K562 (cell line): ENCODE results near the gene TBC1D7. TPM values are rescaled to one million over a fixed set of nuclear protein-coding genes. Genes with fewer than 3 reads are reported as not detected.
A peak's percentile ranks its signal among the peaks of the same experiment; 100 is the strongest.

Source experiments
- ARID2 ChIP-seq: fragments of 450-650 bp; IDR thresholded peaks from 2 replicates; pipeline ENCODE4 v1.6.1; 2017; ENCODE audit warnings: antibody characterized with exemption, mild to moderate bottlenecking
- ATF7 ChIP-seq: fragments of 450-650 bp; IDR thresholded peaks from 2 replicates; pipeline ENCODE4 v1.7.1; 2014; ENCODE audit warnings: mild to moderate bottlenecking, moderate library complexity
- BDP1 ChIP-seq: IDR thresholded peaks from 3 replicates; pipeline ENCODE4 v1.6.1; 2011; ENCODE audit not compliant: insufficient read length, insufficient read depth
- CC2D1A ChIP-seq: fragments of 450-650 bp; IDR thresholded peaks from 2 replicates; pipeline ENCODE4 v1.6.1; 2017; ENCODE audit warnings: mild to moderate bottlenecking
- COPS2 ChIP-seq: fragments of 450-650 bp; conservative IDR thresholded peaks from 2 replicates; pipeline ENCODE4 v1.6.1; 2016; ENCODE audit warnings: mild to moderate bottlenecking, moderate library complexity
- ESRRA ChIP-seq: fragments of 450-650 bp; IDR thresholded peaks from 2 replicates; pipeline ENCODE4 v1.6.1; 2014; ENCODE audit warnings: low read depth, mild to moderate bottlenecking, moderate library complexity, borderline replicate concordance
- FOXA1 ChIP-seq: fragments of 450-650 bp; IDR thresholded peaks from 2 replicates; pipeline ENCODE4 v1.6.1; 2016; ENCODE audit warnings: mild to moderate bottlenecking, borderline replicate concordance
- FOXA3 ChIP-seq, 2 experiments: fragments of 450-650 bp in 1 of 2; sonication (generic) in 1 of 2; formaldehyde crosslinking; IDR thresholded peaks in 1 of 2; conservative IDR thresholded peaks in 1 of 2; 2 replicates each; pipeline versions ENCODE4 v1.4.0 to v1.8.0; 2020 to 2022; ENCODE audit warnings: mild to moderate bottlenecking in 2 of 2, missing genetic modification reagents in 1 of 2
- MAFF ChIP-seq: IDR thresholded peaks from 2 replicates; pipeline ENCODE4 v1.6.1; 2012; ENCODE audit warnings: low read length, improper control_type of control experiment
- NFATC3 ChIP-seq: fragments of 450-650 bp; IDR thresholded peaks from 2 replicates; pipeline ENCODE4 v1.6.1; 2017; ENCODE audit warnings: mild to moderate bottlenecking
- PTRF ChIP-seq: fragments of 450-650 bp; IDR thresholded peaks from 2 replicates; pipeline ENCODE4 v1.6.1; 2016; ENCODE audit warnings: mild to moderate bottlenecking, missing genetic modification characterization, missing compliant biosample characterization
- SLC30A9 ChIP-seq: fragments of 250-450 bp; sonication (Bioruptor Pico); IDR thresholded peaks from 2 replicates; pipeline ENCODE4 v1.8.0; 2022; ENCODE audit warnings: mild to moderate bottlenecking, moderate library complexity
- SRF ChIP-seq, 2 experiments: fragments of 250-450, 450-650 bp in 1 of 2; sonication (Bioruptor Pico) in 1 of 2; sonication (generic) in 1 of 2; formaldehyde crosslinking; IDR thresholded peaks; 2 replicates each; pipeline versions ENCODE4 v1.5.0 to v1.5.1; 2020 to 2022; ENCODE audit warnings: mild to moderate bottlenecking in 1 of 2, missing genetic modification reagents in 1 of 2
- TCF7 ChIP-seq: sonication (generic); IDR thresholded peaks from 2 replicates; pipeline ENCODE4 v1.6.1; 2016; ENCODE audit warnings: antibody characterized with exemption, borderline replicate concordance
- U2AF2 ChIP-seq: fragments of 200-400 bp; formaldehyde crosslinking; optimal IDR thresholded peaks from 2 replicates; pipeline ENCODE3; 2017; ENCODE audit warnings: low read depth, mild to moderate bottlenecking, low read length
- ZBED1 ChIP-seq: IDR thresholded peaks from 2 replicates; pipeline ENCODE4 v1.6.1; 2014
- ZBTB7A ChIP-seq: IDR thresholded peaks from 2 replicates; pipeline ENCODE4 v1.6.1; 2011; ENCODE audit warnings: low read depth, mild to moderate bottlenecking, low read length, moderate library complexity, borderline replicate concordance; ENCODE audit not compliant: control insufficient read depth
- polyA plus RNA-seq, 8 experiments: library from polyadenylated mRNA; depleted of rRNA in 4 of 8; stranded (reverse) in 5 of 8; unstranded in 3 of 8; fragments of >200 nt; fragmentation: Nextera tagmentation in 2 of 8; fragmentation: Illumina TruSeq in 1 of 8; extraction: Ambion mirVana in 2 of 8; extraction: Trizol in 1 of 8; gene quantifications; 2 replicates each; pipeline versions ENCODE4 v1.2.1 to v1.2.3, GENCODE V29; 2011 to 2014; ENCODE audit warnings: inconsistent platforms in 1 of 8, missing spikeins in 1 of 8
- total RNA-seq, 7 experiments: library from RNA; depleted of rRNA in 6 of 7; stranded (reverse); fragments of >200 nt in 6 of 7; fragmentation: Illumina TruSeq in 2 of 7; extraction: Trizol in 2 of 7; gene quantifications; 2 replicates each; pipeline versions ENCODE4 v1.2.1 to v1.2.3, GENCODE V29; 2011 to 2021; ENCODE audit warnings: low replicate concordance in 1 of 7
- TF ChIP-seq, protein P1 (sequence below): sonication (generic); formaldehyde crosslinking; IDR thresholded peaks from 2 replicates; pipeline ENCODE4 v1.8.0; 2022; ENCODE audit warnings: mild to moderate bottlenecking, missing genetic modification reagents
- TF ChIP-seq, protein P2 (sequence below): IDR thresholded peaks from 3 replicates; pipeline ENCODE4 v1.6.1; 2011; ENCODE audit warnings: borderline replicate concordance, mild to moderate bottlenecking; ENCODE audit not compliant: insufficient read length, insufficient read depth
- TF ChIP-seq, protein P3 (sequence below), 3 experiments: IDR thresholded peaks in 2 of 3; conservative IDR thresholded peaks in 1 of 3; 2 replicates each; pipeline ENCODE4 v1.5.1; 2011 to 2012; ENCODE audit warnings: low read length in 3 of 3, mild to moderate bottlenecking in 3 of 3, control low read depth in 2 of 3, improper control_type of control experiment in 1 of 3, inconsistent platforms in 1 of 3, low read depth in 1 of 3, mixed read lengths in 1 of 3, moderate library complexity in 1 of 3; ENCODE audit not compliant: insufficient read depth in 2 of 3
- TF ChIP-seq, protein P4 (sequence below): IDR thresholded peaks from 2 replicates; pipeline ENCODE4 v1.6.1; 2016; ENCODE audit warnings: missing genetic modification characterization, missing compliant biosample characterization

The TBC1D7 gene
- total and polyA plus RNA-seq, 9 of the 15 experiments (the other 6 are each of a cell fraction or from before 2014, with no cell fraction given), result 49.4 to 107 (median 61.1) TPM

DNA sequence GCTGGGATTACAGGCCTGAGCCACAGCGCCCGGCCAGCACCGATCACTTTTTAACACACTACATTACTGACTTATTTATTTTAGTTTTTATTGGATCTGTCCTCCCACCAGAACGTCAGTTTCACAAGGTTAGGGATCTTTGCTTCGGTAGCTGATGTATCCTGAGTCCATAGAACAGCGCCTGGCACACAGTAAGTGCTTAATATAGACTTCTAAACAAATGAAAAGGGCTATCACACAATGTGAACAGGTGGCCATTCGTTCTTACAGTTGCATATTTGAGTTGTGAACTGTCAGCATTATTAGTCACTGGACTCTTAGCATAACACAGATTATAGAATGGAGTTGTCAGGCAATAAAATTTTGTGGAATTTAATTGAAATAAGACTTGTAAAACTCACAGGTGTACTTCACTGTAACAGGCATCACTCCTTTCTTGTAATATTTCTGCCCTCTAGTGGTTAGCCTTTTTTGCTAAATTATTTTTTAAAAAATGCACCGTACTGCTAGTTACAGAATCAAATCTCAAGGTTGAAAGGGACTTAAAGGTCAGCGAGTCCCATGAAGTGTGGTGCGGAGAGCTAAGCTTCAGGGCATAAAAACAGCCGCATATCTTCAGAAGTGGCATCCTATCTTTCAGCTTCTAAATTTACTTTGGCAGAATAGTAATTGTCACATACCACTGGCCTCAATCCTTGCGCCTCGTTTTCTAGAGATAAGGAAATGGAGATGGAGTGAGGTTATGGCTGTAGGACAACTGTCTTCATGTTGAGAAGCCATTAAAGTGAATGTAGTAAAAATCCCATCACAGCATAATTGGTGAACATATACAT lies 3.4 kb upstream of the TBC1D7 start (continued):
- TF ChIP-seq, protein P1, sequence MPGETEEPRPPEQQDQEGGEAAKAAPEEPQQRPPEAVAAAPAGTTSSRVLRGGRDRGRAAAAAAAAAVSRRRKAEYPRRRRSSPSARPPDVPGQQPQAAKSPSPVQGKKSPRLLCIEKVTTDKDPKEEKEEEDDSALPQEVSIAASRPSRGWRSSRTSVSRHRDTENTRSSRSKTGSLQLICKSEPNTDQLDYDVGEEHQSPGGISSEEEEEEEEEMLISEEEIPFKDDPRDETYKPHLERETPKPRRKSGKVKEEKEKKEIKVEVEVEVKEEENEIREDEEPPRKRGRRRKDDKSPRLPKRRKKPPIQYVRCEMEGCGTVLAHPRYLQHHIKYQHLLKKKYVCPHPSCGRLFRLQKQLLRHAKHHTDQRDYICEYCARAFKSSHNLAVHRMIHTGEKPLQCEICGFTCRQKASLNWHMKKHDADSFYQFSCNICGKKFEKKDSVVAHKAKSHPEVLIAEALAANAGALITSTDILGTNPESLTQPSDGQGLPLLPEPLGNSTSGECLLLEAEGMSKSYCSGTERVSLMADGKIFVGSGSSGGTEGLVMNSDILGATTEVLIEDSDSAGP (CRISPR knock-in tag), result no peak
- TF ChIP-seq ZBTB7A (no peak), ATF7 (0 out of 2 replicates have a peak, but pooled peaks have one; percentile 9), NFATC3 (no peak), ARID2 (peak; percentile 73), MAFF (no peak), U2AF2 (no peak), BDP1 (no peak), SLC30A9 (no peak), FOXA3 (CRISPR knock-in tag; conservative IDR thresholded peaks at IDR 0.05 in 1 of 2, IDR thresholded peaks at IDR 0.05 in 1 of 2) (0 out of 4 replicates have a peak, but pooled peaks of 1 of the 2 experiments have one; percentile 5), COPS2 (no peak), ESRRA (peak; percentile 51; the same call in 1 of the 2 replicates), PTRF (no peak), FOXA1 (no peak), ZBED1 (no peak), TCF7 (no peak), SRF (CRISPR knock-in tag; IDR thresholded peaks at IDR 0.05) (no peak), CC2D1A (no peak; the same call in 1 of the 2 replicates)
- TF ChIP-seq, protein P2, sequence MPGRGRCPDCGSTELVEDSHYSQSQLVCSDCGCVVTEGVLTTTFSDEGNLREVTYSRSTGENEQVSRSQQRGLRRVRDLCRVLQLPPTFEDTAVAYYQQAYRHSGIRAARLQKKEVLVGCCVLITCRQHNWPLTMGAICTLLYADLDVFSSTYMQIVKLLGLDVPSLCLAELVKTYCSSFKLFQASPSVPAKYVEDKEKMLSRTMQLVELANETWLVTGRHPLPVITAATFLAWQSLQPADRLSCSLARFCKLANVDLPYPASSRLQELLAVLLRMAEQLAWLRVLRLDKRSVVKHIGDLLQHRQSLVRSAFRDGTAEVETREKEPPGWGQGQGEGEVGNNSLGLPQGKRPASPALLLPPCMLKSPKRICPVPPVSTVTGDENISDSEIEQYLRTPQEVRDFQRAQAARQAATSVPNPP, result no peak
- TF ChIP-seq, protein P3, sequence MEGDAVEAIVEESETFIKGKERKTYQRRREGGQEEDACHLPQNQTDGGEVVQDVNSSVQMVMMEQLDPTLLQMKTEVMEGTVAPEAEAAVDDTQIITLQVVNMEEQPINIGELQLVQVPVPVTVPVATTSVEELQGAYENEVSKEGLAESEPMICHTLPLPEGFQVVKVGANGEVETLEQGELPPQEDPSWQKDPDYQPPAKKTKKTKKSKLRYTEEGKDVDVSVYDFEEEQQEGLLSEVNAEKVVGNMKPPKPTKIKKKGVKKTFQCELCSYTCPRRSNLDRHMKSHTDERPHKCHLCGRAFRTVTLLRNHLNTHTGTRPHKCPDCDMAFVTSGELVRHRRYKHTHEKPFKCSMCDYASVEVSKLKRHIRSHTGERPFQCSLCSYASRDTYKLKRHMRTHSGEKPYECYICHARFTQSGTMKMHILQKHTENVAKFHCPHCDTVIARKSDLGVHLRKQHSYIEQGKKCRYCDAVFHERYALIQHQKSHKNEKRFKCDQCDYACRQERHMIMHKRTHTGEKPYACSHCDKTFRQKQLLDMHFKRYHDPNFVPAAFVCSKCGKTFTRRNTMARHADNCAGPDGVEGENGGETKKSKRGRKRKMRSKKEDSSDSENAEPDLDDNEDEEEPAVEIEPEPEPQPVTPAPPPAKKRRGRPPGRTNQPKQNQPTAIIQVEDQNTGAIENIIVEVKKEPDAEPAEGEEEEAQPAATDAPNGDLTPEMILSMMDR (IDR thresholded peaks at IDR 0.05 in 2 of 3, conservative IDR thresholded peaks at IDR 0.05 in 1 of 3; ENCODE audit: insufficient read depth in 2 of 3, low read depth in 1 of 3, low read length in 3 of 3), result peak; percentile 58 to 86 (median 63); a peak in 5 of 6 replicates
- TF ChIP-seq, protein P4, sequence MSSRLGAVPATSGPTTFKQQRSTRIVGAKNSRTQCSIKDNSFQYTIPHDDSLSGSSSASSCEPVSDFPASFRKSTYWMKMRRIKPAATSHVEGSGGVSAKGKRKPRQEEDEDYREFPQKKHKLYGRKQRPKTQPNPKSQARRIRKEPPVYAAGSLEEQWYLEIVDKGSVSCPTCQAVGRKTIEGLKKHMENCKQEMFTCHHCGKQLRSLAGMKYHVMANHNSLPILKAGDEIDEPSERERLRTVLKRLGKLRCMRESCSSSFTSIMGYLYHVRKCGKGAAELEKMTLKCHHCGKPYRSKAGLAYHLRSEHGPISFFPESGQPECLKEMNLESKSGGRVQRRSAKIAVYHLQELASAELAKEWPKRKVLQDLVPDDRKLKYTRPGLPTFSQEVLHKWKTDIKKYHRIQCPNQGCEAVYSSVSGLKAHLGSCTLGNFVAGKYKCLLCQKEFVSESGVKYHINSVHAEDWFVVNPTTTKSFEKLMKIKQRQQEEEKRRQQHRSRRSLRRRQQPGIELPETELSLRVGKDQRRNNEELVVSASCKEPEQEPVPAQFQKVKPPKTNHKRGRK (tag), result no peak
